GM12878 (cell line): ENCODE data around the gene NAV3. TPM values are rescaled to one million over a fixed set of nuclear protein-coding genes. Genes with fewer than 3 reads are reported as not detected.

ENCODE experiments used
- ATAC-seq: fragments of 200-7000 bp; cut with Tn5 transposase; 3 replicates; pipeline ENCODE4 v1.9.1; 2020; ENCODE audit warnings: mild to moderate bottlenecking, moderate library complexity
- Bru-seq: library from RNA; stranded (reverse); fragments of 400-500 nt; gene quantifications from one replicate; lab custom pipeline; 2021; lab: Mats Ljungman, UMichigan
- BruChase-seq, 2 experiments: library from RNA; stranded (reverse); fragments of 400-500 nt; gene quantifications; one replicate each; lab custom pipeline; 2021; lab: Mats Ljungman, UMichigan
- BruUV-seq: library from RNA; stranded (reverse); fragments of 400-500 nt; replicated peaks from 2 replicates; lab custom pipeline; 2021; lab: Mats Ljungman, UMichigan
- CTCF ChIA-PET: fragments of 300-600 bp; sonication (Branson Sonifier 250); formaldehyde crosslinking; extraction: SDS; loops from one replicate; lab custom pipeline; 2021; ENCODE audit warnings: inconsistent platforms; lab: Yijun Ruan, JAX
- POLR2A ChIA-PET: fragments of 350-600 bp; formaldehyde crosslinking; extraction: SDS; loops from one replicate; lab custom pipeline; 2021; ENCODE audit warnings: inconsistent platforms; lab: Charles Lee
- RAD21 ChIA-PET: fragments of 300-600 bp; sonication (Branson Sonifier 250); formaldehyde crosslinking; loops from one replicate; lab custom pipeline; 2023; ENCODE audit warnings: antibody characterized with exemption; ENCODE audit not compliant: unreplicated experiment; lab: Charles Lee
- SMC1A ChIA-PET: fragments of 300-600 bp; sonication (Branson Sonifier 250); formaldehyde crosslinking; loops from one replicate; lab custom pipeline; 2023; ENCODE audit not compliant: unreplicated experiment, uncharacterized antibody; lab: Charles Lee
- DNase-seq: peaks from one replicate; pipeline ENCODE4 v3.0.0-alpha.2; 2011; ENCODE audit warnings: low read depth, low spot score
- FAIRE-seq: peaks from 3 replicates; lab custom pipeline; 2011; peaks lifted over from hg19 to GRCh38; lab: Jason Lieb, UNC
- H2AFZ ChIP-seq: 2 replicates; pipeline ENCODE4 v1.6.0; 2011; ENCODE audit warnings: low read depth, low read length, control low read depth; ENCODE audit not compliant: control insufficient read depth
- H3K27ac ChIP-seq: 2 replicates; pipeline ENCODE4 v1.5.1; 2011; ENCODE audit warnings: control low read depth; ENCODE audit not compliant: control insufficient read depth, insufficient read depth
- H3K27me3 ChIP-seq, 2 experiments: replicated peaks in 1 of 2; 2 replicates each; pipeline versions ENCODE4 v1.6.0 to v1.6.1; 2011; ENCODE audit warnings: low read length in 1 of 2; ENCODE audit not compliant: control insufficient read depth in 2 of 2, insufficient read depth in 2 of 2
- H3K36me3 ChIP-seq, 2 experiments: 2 replicates each; pipeline ENCODE4 v1.5.1; 2011; ENCODE audit warnings: low read length in 1 of 2; ENCODE audit not compliant: control insufficient read depth in 2 of 2, insufficient read depth in 2 of 2
- H3K4me1 ChIP-seq: 2 replicates; pipeline ENCODE4 v1.6.1; 2011; ENCODE audit warnings: mild to moderate bottlenecking, low read length, moderate library complexity, mixed read lengths; ENCODE audit not compliant: control insufficient read depth, insufficient read depth
- H3K4me2 ChIP-seq: 2 replicates; pipeline ENCODE4 v1.6.0; 2011; ENCODE audit warnings: control low read depth; ENCODE audit not compliant: control insufficient read depth, insufficient read depth
- H3K4me3 ChIP-seq: fragments of 200-600 bp; sonication (generic); 2 replicates; pipeline ENCODE4 v1.5.1; 2016
- H3K79me2 ChIP-seq: 2 replicates; pipeline ENCODE4 v1.6.0; 2011; ENCODE audit warnings: low read length; ENCODE audit not compliant: control insufficient read depth, insufficient read depth
- H3K9ac ChIP-seq: 2 replicates; pipeline ENCODE4 v1.8.0; 2011; ENCODE audit warnings: low read length, control low read depth, mixed read lengths; ENCODE audit not compliant: control insufficient read depth, insufficient read depth
- H3K9me3 ChIP-seq: replicated peaks from 3 replicates; pipeline ENCODE4 v1.5.1; 2011; ENCODE audit warnings: mild to moderate bottlenecking, low read length; ENCODE audit not compliant: control insufficient read depth, insufficient read depth
- H4K20me1 ChIP-seq: 2 replicates; pipeline ENCODE4 v1.6.0; 2011; ENCODE audit not compliant: control insufficient read depth, insufficient read depth
- SREBF1 ChIP-seq: IDR thresholded peaks from 2 replicates; pipeline ENCODE4 v1.6.1; 2012; ENCODE audit warnings: mild to moderate bottlenecking, low read length
- WGBS: methylation state at CpG from one replicate; pipeline ENCODE4 v1.1.6; 2016; ENCODE audit warnings: low lambda C conversion rate; ENCODE audit not compliant: insufficient replicate concordance, insufficient coverage; ENCODE audit errors: missing lambda C conversion rate; 5-methylcytosine and 5-hydroxymethylcytosine counted together
- in situ Hi-C: fragments of 300-500 bp; cut with MboI; formaldehyde crosslinking; loops from 9 replicates; pipeline ENCODE4 v1.14.3; 2018; ENCODE audit warnings: mixed read lengths
- intact Hi-C: fragments of 100-400 bp; cut with micrococcal nuclease; formaldehyde crosslinking; loops from one replicate; pipeline ENCODE4 v1.14.2; 2022; ENCODE audit not compliant: unreplicated experiment
- long read RNA-seq, 2 experiments: library from polyadenylated mRNA; unstranded; transcript quantifications; one replicate each; pipeline ENCODE4 v2.0.0, GENCODE V29; 2019 to 2020
- polyA minus RNA-seq, 3 experiments: library from RNA; depleted of rRNA, polyadenylated mRNA; stranded (reverse); fragments of >200 nt; gene quantifications; 2 replicates each; pipeline ENCODE4 v1.2.3, GENCODE V29; 2011
- polyA plus RNA-seq, 11 experiments: library from polyadenylated mRNA; depleted of rRNA in 4 of 11; unstranded in 6 of 11; stranded (reverse) in 5 of 11; fragments of >200 nt; fragmentation: Nextera tagmentation in 4 of 11; fragmentation: Illumina TruSeq in 1 of 11; extraction: Ambion mirVana in 4 of 11; extraction: Trizol in 1 of 11; gene quantifications; 1 replicate in 1 of 11; 2 replicates in 10 of 11; pipeline versions ENCODE4 v1.2.1 to v1.2.3, GENCODE V29; 2011 to 2016; ENCODE audit warnings: inconsistent platforms in 2 of 11, missing spikeins in 2 of 11, low read depth in 1 of 11
- total RNA-seq, 4 experiments: library from RNA; depleted of rRNA in 3 of 4; stranded (reverse); fragments of >200 nt in 3 of 4; fragmentation: Illumina TruSeq in 1 of 4; extraction: Trizol in 1 of 4; gene quantifications; 2 replicates each; pipeline versions ENCODE4 v1.2.1 to v1.2.3, GENCODE V29; 2013 to 2021

NAV3 gene, protein sequence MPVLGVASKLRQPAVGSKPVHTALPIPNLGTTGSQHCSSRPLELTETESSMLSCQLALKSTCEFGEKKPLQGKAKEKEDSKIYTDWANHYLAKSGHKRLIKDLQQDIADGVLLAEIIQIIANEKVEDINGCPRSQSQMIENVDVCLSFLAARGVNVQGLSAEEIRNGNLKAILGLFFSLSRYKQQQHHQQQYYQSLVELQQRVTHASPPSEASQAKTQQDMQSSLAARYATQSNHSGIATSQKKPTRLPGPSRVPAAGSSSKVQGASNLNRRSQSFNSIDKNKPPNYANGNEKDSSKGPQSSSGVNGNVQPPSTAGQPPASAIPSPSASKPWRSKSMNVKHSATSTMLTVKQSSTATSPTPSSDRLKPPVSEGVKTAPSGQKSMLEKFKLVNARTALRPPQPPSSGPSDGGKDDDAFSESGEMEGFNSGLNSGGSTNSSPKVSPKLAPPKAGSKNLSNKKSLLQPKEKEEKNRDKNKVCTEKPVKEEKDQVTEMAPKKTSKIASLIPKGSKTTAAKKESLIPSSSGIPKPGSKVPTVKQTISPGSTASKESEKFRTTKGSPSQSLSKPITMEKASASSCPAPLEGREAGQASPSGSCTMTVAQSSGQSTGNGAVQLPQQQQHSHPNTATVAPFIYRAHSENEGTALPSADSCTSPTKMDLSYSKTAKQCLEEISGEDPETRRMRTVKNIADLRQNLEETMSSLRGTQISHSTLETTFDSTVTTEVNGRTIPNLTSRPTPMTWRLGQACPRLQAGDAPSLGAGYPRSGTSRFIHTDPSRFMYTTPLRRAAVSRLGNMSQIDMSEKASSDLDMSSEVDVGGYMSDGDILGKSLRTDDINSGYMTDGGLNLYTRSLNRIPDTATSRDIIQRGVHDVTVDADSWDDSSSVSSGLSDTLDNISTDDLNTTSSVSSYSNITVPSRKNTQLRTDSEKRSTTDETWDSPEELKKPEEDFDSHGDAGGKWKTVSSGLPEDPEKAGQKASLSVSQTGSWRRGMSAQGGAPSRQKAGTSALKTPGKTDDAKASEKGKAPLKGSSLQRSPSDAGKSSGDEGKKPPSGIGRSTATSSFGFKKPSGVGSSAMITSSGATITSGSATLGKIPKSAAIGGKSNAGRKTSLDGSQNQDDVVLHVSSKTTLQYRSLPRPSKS (N-terminal part only)
- 0.54 and 0.66 TPM in 2 replicates for total RNA-seq (2013; cell fraction: nucleolus; rRNA removed)
- 0.22 and 0.23 TPM in 2 replicates for total RNA-seq (2014; rRNA removed)
- total RNA-seq (2014; rRNA removed; fragmentation: Illumina TruSeq; extraction: Trizol), result 0.18 and 0.22 TPM in 2 replicates
- total RNA-seq (2021), result 0.13 and 0.51 TPM in 2 replicates
- not detected for polyA plus RNA-seq (2011; ENCODE audit: low read depth)
- 0.11 and 0.16 TPM in 2 replicates for polyA plus RNA-seq (2011; rRNA removed)
- 0.05 and 0.06 TPM in 2 replicates for polyA plus RNA-seq (2011; cell fraction: cytosol; rRNA removed)
- 0.09 and 0.25 TPM in 2 replicates for polyA plus RNA-seq (2011; cell fraction: nucleus; rRNA removed)
- 0.01 and 0.15 TPM in 2 replicates for polyA plus RNA-seq (2012)
- polyA plus RNA-seq (2014; fragmentation: Illumina TruSeq; extraction: Trizol), result 0.25 and 0.33 TPM in 2 replicates
- under 1 TPM in 1 of 2 experiments, not detected in 1; 0.05 TPM for polyA plus RNA-seq (2014; fragmentation: Nextera tagmentation; extraction: Ambion mirVana)
- polyA plus RNA-seq (2014; rRNA removed), result 0.05 and 0.08 TPM in 2 replicates
- under 1 TPM; 0.05 to 0.23 TPM for polyA plus RNA-seq (2016; fragmentation: Nextera tagmentation; extraction: Ambion mirVana)
- 0.41 and 0.80 TPM in 2 replicates for polyA minus RNA-seq (2011; rRNA and poly(A)+ RNA removed)
- polyA minus RNA-seq (2011; cell fraction: cytosol; rRNA and poly(A)+ RNA removed), result 0.40 TPM in 1 of 2 replicates, not detected in the other
- polyA minus RNA-seq (2011; cell fraction: nucleus; rRNA and poly(A)+ RNA removed), result 0.24 and 0.57 TPM in 2 replicates
- Bru-seq, nascent RNA, result percentile 24 among the genes with signal in this experiment
- percentile 14 among the genes with signal in this experiment for BruChase-seq, experiment 1, labeled RNA remaining after a 6-hour chase
- percentile 15 among the genes with signal in this experiment for BruChase-seq, experiment 2, labeled RNA remaining after a 2-hour chase
- long read RNA-seq, experiment 1, result 0 reads
- long read RNA-seq, experiment 2, partial matches to known transcripts, result 1 of 6 reads
- long read RNA-seq, experiment 2, other reads (novel, unspliced or antisense), result 5 of 6 reads

DNA sequence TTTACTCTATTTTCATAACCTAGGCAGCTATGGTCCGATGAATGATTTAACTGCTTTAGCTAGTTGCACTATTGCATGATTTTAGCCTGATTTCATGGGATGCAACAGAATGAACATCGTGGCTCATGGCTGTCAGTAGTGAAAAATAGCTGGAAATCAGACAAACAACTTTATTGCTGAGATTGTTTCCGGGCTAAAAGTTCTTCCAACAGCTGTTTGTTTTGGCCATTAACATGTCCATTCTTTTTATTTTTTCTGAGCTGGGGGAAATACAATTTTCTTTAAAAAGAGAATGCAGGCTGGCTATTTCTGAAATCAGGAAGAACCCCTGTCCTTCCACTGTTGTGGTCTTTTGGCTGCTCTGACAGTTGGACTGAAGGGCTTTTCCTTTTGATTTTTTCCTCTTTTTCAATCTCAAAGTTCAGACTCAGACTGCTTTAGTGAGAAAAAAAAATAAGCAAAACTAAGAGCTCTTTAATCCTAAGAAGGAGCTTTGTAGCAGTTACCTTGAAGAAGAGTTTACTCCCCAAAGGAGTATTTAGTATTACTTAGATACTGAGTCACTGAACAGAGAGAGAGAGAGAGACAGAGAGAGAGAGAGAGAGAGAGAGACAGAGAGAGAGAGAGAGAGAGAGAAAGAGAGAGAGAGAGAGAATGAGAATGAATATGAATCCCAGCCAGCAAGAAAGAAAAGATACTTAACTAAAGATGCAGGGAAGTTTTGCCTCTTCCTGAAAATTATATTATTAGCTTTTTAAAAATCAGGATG lies at the start of gene NAV3:
TSS of gene NAV3 (plus strand) at position 312 of the 769 bp plus-strand sequence. CDS start 568 bp downstream, outside the sequence.
- POLR2A ChIA-PET, result no interaction called here
- intact Hi-C loops, result no loop called here
- Histone ChIP-seq H3K9me3 (no peaks in the 10 kb centered on the region), H4K20me1 (no peaks in the 10 kb centered on the region), H3K9ac (no peak within 1 kb of the TSS), H3K27me3 (no peaks in the 10 kb centered on the region), H2AFZ (no peak within 1 kb of the TSS; the same call in 1 of the 2 replicates), H3K4me3 (no peak within 1 kb of the TSS), H3K27ac (no peak within 1 kb of the TSS), H3K36me3 (no peaks in the 10 kb centered on the region), H3K79me2 (no peaks in the 10 kb centered on the region), H3K4me1 (no peaks in the 10 kb centered on the region), H3K4me2 (no peak within 1 kb of the TSS)
- TF ChIP-seq SREBF1, result no peak
- ATAC-seq, result no peak
- in situ Hi-C loops, result no loop called here
- CTCF ChIA-PET, result interaction anchor here (0.6 to 2.5 kb wide), 9 partner anchors 12 to 294 kb away, joined by 3 to 11 read pairs (median 4); no protein-coding TSS in a partner anchor
- FAIRE-seq, result no peak
- SMC1A ChIA-PET, result interaction anchor here (0.7 to 2.6 kb wide), 19 partner anchors 9 to 209 kb away, joined by 3 to 18 read pairs (median 5); no protein-coding TSS in a partner anchor
- RAD21 ChIA-PET, result interaction anchor here (1.5 to 1.6 kb wide), 3 partner anchors 10 to 17 kb away, joined by 3 to 6 read pairs (median 5); no protein-coding TSS in a partner anchor
- whole genome bisulfite sequencing, result 20% methylated on average over 3 of the region's 3 CpGs
- BruUV-seq, result no TSS peak
- DNase-seq, result no peak
